GM19324 (cell line): Measurements from ENCODE around the gene GCDH.
A peak's percentile ranks its signal among the peaks of the same experiment; 100 is the strongest.
"Not testable (repeated sequence)": the region's sequence is repeated elsewhere in the genome, so short reads cannot be mapped to it uniquely, and the experiment has no call there.

Source experiments
- ATAC-seq: cut with Tn5 transposase; IDR thresholded peaks from one replicate; pipeline ENCODE4 v1.9.1; 2021; ENCODE audit warnings: mild to moderate bottlenecking, moderate library complexity; ENCODE audit not compliant: unreplicated experiment, low FRiP score

The GCDH gene

DNA sequence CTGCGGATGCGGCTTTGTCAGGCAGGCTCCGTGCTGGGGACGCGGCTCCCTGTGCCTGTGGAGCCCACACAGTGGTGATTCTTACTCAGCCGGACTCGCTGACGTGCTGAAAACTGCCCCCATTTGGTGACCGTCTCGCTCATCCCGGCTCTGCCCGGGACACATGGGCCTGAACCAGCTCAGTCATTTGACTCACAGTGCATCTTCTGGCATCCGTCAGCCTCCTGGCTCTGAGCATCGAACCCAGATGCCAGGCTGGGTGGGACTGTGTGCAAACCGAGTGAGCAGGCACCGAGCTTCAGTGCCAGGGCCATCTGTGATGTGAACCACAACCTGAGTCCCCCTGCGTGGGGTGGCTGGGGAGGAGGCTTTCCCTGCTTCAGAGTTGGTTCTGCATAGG lies 5.5 kb downstream of the GCDH start:
- no peak for ATAC-seq

DNA sequence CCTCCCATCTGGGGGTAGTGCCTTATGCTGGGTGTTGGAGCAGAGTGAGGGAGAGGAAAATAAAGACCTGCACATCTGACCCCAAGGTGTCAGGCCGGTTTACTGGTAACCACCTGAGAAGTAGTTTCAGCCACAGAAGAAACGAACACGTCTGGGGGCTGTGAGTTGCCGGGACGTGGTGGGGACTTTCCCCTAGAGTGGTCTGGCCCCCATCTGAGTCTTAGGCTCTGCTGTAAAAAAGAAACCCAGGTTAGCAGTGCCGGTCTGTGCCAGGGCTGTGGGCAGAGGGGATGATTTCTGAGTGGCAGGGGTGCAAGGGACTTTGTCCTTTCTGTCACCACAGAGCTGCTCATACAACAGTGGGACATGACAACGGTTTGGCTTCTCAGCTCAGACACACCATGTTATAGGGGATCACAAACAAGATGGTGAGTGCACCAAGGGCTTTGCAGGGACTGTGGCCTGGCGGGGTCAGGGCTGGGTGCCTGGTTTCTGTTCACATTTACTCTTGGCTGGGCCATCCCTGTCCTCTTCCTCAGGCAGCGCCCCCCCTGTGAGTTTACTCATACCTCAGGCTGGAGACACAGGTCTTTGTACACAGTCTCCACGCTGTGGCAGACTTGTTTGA lies 9.0 kb downstream of the GCDH start:
- peak; percentile 77 for ATAC-seq

DNA sequence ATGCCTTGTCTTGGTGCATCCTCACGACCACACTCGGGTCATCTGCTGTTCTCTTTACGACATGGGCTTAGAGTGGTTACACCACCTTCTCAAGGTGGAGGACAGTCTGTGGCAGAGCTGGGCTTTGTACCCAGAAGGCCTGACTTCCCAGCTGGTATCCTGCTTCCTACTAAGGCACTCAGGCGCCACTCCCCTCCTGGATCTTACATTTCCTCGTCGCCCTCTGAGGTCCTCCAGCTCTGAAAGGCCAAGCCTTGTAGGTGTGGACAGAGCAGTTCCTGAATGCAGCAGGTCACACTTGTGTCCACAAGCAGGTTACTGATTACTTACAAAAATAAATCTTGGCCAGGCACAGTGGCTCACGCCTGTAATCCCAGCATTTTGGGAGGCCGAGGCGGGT lies 16.2 kb downstream of the GCDH start:
- ATAC-seq = no peak

DNA sequence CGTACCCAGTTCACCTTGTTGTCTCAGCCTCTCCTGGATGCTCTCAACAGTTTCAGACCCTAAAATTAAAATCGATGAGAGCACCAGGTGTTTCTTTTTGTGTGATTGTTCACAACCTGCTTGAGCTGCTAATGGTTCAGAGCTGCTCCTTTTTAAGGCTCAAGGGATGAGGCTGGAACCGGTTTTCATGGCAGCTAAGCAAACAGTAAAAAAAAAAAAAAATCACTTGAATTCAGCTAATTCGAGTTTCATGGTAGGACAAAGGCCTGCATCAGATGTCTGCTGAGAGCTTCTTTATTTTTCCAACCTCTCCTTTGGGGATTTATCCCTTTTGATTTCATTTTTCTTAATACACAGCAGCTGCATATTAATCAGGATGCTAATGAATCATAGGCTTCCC lies 21.6 kb downstream of the GCDH start:
- ATAC-seq = no peak

DNA sequence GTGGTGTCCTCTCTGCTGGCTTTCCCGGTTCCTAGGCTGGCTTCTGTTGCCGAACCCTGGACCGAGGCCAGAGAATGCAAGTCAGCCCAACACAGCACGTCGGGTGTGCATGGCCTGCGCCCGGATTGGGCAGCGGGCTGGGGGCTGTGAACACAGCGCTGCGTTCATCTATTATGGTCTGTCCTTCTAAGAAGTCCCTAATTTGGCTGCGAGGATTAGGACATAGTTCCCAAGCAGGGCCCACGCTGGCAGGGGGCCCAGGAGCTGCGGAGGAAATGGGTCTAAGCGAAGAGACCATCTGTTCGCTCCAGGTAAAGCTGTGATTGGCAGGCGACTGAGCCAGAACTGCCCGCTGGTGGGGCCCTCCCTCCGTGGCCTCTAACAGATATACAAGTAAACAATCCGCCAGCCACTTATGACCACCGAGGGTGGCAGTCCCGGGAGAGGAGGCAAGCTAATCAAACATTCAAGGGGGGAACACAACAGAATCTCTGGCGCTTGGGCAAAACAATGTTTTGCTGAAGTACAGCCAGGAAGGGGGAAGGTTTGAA lies 22.1 kb downstream of the GCDH start:
- ATAC-seq = no peak

DNA sequence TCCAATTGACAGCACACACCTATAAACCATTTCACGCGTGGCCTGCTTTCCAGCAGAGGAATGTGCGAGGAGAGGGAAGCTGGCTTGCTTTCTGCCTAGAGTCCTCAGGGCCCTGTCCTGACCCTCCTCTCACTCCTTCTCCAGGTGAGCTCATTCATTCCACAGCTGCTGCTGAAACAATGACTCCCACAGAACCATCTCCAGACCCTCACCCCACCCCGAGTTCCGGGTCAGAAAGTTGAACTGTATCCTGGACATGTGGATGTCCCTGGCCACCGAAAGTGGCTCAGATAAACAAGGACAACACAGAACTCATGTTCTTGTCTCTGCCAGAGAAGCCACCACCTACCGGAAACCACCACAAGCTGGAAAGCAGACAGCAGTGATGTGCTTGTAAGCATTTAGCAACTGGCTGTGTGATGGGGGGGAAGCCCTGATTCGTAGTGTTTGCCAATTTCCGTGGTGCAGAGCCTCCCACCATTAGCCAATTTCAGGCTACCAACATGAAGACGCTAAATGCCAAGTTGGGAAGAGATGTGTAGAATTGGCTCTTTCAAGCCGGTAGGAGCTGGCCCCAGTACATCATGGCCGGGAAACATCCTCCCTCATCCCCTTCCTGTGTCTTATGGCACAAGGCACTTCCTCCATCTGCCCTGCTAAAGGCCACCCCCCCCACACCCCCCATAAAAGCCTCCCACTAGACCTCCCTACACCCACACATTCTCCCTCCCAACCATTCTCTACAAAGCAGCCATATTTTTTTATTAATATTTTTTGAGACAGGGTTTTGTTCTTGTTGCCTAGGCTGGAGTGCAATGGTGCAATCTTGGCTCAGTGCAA lies 23.1 kb downstream of the GCDH start:
- ATAC-seq = no peak

DNA sequence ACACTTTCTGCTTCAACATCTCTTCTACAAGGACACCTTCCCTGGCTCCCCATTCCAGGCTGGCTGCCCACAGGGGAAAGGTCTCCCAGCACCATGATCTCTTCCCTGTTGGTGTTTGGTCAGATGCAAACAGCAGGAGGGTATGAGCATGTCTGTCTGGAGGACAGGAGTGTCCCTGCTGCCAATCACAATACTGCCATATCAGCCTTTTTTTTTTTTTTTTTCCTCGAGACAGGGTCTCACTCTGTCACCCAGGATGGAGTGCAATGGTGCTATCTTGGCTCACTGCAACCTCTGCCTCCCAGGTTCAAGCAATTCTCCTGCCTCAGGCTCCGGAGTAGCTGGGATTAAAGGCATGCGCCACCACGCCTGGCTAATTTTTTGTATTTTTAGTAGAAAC lies 24.9 kb downstream of the GCDH start:
- not testable (repeated sequence) for ATAC-seq

DNA sequence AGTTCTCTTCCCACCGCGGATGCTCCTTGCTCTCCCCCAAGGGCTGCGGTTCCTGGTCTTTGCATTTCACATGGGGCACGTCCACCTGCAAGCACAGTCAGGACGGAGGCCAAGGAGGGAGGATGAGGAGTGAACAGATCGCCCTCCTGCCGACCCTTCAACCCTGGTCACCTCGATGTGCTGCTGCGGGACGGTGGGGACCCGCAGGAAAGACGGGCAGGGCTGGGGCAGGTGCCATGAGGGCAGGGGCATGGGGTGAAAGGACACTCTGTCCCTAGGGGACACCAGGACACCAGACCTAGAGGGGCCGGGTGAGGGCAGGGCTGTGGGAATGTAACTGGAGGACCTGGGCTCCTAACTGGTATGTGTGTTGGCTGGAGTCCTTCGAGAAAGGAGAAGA lies 27.3 kb downstream of the GCDH start:
- no peak for ATAC-seq

DNA sequence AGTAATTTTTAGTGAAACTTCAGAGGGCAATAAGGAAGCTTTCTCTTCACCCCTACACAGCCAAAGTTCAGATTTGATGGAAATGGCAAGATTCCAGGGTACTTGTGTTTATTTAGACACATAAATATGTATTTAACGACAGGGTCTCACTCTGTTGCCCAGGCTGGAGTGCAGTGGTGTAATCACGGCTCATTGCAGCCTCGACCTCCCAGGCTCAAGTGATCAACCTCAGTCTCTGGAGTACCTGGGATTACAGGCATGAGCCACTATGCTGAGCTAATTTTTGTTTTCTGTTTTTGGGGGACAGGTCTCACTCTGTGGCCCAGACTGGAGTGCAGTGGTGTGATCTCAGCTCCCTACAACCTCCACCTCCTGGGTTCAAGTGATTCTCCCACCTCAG lies 30.1 kb downstream of the GCDH start:
- ATAC-seq = no peak

DNA sequence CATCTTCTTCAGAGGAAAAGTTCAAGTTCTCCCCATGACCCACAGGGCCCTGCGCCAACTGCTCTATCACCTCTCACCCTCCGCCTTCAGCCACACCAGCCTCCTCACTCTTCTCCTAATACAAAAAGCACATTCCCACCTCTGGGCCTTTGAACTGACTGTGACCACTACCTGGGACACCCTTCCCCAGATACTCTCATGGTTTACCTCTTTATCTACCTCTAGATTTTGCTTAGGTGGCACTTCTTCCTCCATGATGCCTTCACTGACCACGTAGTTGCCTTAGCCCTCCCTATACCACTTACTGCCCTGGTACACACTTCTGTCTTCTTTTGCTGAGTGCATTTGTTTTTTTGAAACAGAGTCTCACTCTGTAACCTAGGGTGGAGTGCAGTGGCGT lies 32.0 kb downstream of the GCDH start:
- ATAC-seq = no peak

DNA sequence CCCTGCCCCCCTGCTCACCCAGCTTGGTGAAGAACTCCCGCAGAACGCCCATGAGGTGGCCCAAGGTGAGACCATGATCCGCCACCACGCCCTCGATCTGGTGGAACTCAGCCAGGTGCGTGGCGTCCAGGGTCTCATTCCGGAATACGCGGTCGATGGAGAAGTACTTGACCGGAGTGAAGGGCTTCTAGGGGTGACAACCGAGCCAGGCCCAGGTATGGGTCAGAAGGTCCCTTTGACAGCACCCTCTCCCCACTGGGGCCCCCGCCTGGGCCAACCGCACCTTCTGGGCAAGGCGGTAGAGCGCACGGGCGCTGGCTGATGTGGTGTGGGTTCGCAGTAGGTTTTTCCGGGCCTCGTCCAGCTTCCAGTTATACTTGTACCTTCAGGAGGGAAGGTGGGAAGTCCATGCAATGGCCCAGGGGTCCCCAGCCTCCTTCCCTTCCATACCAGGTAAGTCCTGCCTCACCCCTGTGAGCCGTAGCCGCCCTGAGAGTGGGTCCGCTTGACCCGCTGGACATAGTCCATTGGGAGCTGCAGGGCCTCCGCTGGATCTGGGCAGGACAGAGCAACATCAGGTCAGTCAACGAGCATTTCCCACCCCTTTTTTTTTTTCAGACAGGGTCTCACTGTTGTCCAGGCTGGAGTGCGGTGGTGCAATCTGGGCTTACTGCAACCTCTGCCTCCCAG lies 33.8 kb downstream of the GCDH start:
- ATAC-seq = no peak

DNA sequence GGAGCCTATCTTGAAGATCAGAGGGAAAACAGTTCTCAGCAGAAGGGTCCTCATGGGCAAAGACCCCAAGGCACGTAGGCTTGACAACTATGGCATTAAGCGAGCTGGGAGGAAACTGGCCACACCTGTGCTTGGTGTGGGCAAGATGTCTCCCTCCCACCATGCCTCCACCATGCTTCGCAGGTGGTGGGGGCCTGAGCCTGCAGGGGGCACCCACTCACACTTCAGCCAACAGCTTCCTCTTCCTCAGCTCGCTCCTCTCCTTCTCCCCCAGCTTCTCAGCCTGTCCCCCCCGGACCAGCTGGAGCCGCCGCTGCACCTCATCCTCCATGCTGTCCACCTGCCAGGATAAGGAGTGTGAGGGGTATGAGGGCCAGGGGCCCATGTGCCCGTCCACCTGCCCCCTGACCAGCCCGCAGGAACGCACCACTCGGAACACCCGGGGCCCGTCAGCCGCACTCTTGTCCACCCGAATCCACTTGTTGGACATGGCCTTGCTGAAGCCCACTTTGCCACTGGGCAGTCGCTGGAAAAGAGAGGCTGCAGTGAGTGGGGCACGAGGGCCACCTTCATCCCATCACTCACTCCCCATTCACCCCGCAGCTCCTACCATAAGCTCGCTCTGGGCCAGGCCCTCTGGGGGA lies 39.2 kb downstream of the GCDH start:
- no peak for ATAC-seq

DNA sequence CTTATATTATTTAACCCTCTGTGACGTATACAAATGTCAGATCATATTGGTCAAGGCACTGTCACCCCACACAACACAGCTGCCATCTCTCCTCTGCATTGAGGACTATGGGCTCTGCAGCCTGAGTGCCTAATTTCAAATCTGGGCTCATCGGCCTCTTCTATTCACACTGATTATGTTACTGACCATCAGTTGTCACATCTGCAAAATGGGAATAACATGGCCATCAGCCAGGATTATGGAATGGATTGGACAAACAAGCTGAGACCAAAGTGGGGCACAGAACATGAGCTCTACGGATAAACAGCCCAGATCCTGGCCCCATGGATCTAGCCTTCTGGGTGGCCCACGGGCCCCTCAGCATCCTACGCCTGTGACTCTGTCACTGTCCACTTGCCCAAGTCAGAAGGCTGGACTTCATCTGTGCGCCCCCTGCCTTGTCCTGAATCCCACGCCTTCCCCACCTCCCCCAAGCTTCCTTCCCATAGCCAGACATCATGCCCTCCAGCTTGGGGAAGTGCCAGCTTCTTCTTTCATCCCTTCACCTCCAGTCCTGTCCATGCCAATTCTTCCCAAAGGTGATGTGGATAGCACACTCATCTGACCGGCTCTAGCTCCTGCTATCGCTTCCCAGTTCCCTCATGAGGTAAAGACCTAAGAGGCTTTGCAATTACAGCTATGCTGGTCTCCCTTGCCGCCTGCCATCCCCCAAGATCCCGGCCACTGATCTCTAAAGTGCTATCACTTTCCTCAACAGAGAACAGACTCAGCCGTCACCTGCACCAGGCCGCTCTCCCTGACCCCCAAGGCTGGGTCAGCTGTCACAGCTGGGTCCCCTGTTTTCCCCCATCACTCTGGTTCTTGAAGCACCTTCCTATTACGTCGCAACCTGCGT lies 41.7 kb downstream of the GCDH start:
- no peak for ATAC-seq

DNA sequence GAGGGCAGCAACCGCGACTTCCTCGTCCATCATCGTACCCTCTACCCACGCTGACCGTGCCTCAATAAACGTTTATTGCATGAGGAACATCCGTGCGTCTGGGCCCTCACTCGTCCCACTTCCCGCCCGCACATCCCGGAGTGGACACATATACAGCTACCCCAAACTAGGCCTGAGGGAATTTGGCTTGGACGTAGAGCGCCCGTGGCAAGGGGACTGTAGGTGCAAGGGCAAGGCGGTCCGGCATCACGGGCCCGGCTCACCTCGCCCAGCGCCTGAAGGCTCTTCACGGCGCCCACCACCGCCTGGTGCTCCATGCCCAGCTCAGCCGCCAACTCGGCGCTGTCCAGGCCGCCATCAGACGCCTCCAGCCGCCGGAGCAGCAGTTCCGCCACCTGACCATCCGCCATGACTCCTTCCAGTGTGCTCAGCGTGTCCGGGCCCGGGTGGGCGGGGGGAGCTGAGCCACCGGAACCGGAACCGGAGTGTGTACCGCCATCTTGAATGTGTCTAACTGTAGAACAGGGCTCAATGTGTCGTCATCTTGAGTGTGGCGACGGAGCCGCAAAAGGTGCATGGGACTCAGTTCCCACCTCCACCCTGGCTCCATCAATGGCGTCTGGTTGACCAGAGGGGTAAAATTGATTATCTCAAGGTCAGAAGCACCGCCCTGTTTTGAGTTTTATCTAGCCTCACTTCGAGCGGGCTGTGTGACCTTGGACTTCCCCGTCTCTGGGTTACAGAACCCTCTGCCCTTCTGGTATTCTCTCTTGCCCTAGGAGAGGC lies 42.5 kb downstream of the GCDH start, which contains the start of gene FARSA:
Gene FARSA, minus strand, starts transcription at position 425 of the 786 bp plus-strand sequence. Its CDS starts 15 bp downstream, at position 410.
- peak; percentile 49 for ATAC-seq

DNA sequence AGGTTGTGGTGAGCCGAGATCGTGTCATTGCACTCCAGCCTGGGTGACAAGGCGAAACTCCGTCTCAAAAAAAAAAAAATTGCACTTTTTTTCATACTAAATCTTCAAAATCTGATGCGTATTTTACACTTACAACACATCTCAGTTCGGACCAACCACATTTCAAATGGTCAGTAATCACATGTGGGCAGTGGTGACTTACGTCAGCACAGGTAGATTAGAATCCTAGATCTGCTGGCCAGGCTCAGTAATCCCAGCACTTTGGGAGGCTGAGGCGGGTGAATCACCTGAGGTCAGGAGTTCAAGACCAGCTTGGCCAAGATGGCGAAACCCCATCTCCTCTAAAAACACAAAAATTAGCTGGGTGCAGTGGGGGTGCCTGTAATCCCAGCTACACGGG lies 44.1 kb downstream of the GCDH start:
- no peak for ATAC-seq

DNA sequence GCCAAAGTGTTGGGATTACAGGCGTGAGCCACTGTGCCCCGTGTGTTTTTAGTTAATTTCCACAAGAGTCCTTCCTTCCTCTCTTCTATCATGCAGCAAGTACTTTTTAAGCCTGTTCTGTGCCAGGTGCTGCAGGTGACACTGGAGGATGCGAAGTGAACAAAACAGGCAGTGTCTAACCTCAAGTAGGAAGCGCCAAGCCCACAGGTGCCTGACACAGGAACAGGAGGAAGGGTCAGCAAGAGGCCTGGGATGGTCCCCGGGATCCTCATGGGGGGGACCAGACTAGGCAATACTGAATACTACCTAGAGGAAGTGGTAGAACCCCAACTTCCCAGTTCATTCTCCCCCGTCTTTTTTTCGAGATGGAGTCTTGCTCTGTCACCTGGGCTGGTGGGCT lies 45.6 kb downstream of the GCDH start:
- ATAC-seq = no peak

DNA sequence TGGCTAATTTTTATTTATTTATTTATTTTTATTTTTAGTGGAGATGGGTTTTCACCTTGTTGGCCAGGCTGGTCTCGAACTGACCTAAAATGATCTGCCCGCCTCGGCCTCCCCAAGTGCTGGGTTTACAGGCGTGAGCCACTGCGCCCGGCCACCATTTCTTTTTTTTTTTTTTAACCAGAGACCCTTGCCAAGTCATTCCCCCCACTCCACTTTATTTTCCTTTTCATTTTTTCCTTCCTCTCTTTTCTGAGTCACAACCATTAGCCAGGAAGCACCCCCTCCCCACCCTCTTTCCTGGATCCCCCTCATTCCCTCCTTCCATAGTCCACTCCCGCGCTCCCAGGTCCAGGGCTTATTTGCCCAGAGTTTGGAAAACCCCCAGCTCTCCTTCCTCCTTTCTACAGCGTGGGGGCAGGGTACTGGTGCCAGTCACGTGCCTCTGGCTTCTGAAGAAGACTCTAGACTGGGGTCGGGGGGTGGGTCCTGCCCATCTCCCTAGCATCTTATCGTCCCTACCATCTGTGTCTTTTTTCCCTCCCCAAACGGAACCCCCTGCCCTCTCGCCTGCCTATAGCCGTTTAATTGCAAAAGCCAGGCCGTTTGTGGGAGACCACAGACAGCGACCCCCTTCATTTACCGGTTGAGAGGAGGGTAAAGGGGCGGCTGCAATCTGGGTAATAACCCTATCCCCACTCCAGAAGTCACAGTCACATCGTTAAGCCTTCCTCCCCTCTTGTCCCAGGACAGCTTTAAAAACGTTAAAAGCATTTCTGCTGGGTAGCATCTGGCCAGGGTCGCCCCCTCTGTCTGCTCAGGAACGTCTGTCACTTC lies 46.4 kb downstream of the GCDH start:
- no peak for ATAC-seq
